ENCODE data around the gene CTNNAL1.

DNA sequence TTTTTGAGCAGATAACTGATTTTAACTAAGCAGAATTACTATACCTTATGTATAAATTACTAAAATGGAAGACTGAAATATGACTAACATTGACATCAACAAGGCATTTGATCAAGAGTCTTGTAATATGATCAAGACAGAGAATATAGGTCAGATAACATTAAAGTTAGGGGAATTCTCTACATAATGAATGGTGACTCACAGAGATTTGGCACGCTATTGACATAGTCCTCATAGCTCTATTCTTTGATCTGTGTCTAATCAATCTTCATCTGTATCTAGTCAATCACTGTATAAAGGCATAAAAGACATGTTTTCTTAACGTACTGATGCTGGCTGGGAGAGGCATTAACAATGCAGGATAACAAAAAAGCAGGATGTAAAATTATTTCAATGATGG is 61.7 kb downstream of the CTNNAL1 start:
- TF ChIP-seq, protein P1, sequence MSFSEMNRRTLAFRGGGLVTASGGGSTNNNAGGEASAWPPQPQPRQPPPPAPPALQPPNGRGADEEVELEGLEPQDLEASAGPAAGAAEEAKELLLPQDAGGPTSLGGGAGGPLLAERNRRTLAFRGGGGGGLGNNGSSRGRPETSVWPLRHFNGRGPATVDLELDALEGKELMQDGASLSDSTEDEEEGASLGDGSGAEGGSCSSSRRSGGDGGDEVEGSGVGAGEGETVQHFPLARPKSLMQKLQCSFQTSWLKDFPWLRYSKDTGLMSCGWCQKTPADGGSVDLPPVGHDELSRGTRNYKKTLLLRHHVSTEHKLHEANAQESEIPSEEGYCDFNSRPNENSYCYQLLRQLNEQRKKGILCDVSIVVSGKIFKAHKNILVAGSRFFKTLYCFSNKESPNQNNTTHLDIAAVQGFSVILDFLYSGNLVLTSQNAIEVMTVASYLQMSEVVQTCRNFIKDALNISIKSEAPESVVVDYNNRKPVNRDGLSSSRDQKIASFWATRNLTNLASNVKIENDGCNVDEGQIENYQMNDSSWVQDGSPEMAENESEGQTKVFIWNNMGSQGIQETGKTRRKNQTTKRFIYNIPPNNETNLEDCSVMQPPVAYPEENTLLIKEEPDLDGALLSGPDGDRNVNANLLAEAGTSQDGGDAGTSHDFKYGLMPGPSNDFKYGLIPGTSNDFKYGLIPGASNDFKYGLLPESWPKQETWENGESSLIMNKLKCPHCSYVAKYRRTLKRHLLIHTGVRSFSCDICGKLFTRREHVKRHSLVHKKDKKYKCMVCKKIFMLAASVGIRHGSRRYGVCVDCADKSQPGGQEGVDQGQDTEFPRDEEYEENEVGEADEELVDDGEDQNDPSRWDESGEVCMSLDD (tag by site-specific recombination; IDR thresholded peaks at IDR 0.05), result no peak
- TF ChIP-seq ZBTB8A (tag by site-specific recombination; IDR thresholded peaks at IDR 0.05), result no peak
- TF ChIP-seq, protein P2, sequence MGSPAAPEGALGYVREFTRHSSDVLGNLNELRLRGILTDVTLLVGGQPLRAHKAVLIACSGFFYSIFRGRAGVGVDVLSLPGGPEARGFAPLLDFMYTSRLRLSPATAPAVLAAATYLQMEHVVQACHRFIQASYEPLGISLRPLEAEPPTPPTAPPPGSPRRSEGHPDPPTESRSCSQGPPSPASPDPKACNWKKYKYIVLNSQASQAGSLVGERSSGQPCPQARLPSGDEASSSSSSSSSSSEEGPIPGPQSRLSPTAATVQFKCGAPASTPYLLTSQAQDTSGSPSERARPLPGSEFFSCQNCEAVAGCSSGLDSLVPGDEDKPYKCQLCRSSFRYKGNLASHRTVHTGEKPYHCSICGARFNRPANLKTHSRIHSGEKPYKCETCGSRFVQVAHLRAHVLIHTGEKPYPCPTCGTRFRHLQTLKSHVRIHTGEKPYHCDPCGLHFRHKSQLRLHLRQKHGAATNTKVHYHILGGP (tag by site-specific recombination; IDR thresholded peaks at IDR 0.05), result no peak
- TF ChIP-seq, protein P3, sequence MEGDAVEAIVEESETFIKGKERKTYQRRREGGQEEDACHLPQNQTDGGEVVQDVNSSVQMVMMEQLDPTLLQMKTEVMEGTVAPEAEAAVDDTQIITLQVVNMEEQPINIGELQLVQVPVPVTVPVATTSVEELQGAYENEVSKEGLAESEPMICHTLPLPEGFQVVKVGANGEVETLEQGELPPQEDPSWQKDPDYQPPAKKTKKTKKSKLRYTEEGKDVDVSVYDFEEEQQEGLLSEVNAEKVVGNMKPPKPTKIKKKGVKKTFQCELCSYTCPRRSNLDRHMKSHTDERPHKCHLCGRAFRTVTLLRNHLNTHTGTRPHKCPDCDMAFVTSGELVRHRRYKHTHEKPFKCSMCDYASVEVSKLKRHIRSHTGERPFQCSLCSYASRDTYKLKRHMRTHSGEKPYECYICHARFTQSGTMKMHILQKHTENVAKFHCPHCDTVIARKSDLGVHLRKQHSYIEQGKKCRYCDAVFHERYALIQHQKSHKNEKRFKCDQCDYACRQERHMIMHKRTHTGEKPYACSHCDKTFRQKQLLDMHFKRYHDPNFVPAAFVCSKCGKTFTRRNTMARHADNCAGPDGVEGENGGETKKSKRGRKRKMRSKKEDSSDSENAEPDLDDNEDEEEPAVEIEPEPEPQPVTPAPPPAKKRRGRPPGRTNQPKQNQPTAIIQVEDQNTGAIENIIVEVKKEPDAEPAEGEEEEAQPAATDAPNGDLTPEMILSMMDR (tag by site-specific recombination; IDR thresholded peaks at IDR 0.05), result no peak
- TF ChIP-seq YY1 (tag by site-specific recombination; IDR thresholded peaks at IDR 0.05), result no peak
- TF ChIP-seq, protein P4, sequence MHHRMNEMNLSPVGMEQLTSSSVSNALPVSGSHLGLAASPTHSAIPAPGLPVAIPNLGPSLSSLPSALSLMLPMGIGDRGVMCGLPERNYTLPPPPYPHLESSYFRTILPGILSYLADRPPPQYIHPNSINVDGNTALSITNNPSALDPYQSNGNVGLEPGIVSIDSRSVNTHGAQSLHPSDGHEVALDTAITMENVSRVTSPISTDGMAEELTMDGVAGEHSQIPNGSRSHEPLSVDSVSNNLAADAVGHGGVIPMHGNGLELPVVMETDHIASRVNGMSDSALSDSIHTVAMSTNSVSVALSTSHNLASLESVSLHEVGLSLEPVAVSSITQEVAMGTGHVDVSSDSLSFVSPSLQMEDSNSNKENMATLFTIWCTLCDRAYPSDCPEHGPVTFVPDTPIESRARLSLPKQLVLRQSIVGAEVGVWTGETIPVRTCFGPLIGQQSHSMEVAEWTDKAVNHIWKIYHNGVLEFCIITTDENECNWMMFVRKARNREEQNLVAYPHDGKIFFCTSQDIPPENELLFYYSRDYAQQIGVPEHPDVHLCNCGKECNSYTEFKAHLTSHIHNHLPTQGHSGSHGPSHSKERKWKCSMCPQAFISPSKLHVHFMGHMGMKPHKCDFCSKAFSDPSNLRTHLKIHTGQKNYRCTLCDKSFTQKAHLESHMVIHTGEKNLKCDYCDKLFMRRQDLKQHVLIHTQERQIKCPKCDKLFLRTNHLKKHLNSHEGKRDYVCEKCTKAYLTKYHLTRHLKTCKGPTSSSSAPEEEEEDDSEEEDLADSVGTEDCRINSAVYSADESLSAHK (tag by site-specific recombination; IDR thresholded peaks at IDR 0.05), result no peak
- TF ChIP-seq, protein P5, sequence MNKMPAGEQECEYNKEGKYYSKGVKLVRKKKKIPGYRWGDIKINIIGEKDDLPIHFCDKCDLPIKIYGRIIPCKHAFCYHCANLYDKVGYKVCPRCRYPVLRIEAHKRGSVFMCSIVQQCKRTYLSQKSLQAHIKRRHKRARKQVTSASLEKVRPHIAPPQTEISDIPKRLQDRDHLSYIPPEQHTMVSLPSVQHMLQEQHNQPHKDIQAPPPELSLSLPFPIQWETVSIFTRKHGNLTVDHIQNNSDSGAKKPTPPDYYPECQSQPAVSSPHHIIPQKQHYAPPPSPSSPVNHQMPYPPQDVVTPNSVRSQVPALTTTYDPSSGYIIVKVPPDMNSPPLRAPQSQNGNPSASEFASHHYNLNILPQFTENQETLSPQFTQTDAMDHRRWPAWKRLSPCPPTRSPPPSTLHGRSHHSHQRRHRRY (tag by site-specific recombination; IDR thresholded peaks at IDR 0.05), result no peak
- TF ChIP-seq, protein P6, sequence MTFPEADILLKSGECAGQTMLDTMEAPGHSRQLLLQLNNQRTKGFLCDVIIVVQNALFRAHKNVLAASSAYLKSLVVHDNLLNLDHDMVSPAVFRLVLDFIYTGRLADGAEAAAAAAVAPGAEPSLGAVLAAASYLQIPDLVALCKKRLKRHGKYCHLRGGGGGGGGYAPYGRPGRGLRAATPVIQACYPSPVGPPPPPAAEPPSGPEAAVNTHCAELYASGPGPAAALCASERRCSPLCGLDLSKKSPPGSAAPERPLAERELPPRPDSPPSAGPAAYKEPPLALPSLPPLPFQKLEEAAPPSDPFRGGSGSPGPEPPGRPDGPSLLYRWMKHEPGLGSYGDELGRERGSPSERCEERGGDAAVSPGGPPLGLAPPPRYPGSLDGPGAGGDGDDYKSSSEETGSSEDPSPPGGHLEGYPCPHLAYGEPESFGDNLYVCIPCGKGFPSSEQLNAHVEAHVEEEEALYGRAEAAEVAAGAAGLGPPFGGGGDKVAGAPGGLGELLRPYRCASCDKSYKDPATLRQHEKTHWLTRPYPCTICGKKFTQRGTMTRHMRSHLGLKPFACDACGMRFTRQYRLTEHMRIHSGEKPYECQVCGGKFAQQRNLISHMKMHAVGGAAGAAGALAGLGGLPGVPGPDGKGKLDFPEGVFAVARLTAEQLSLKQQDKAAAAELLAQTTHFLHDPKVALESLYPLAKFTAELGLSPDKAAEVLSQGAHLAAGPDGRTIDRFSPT (tag by site-specific recombination; IDR thresholded peaks at IDR 0.05), result no peak
- no peak for TF ChIP-seq ZBTB20 (tag by site-specific recombination; IDR thresholded peaks at IDR 0.05)
- no peak for TF ChIP-seq ZSCAN30 (tag by site-specific recombination; IDR thresholded peaks at IDR 0.05)
